Muscle of arm (tissue), 12 donors: ENCODE data around the gene S1PR4. TPM values are rescaled to one million over a fixed set of nuclear protein-coding genes. Genes with fewer than 3 reads are reported as not detected.
"Not testable (repeated sequence)": the region's sequence is repeated elsewhere in the genome, so short reads cannot be mapped to it uniquely, and the experiment has no call there.

Experiments
- DNase-seq: peaks from one replicate; pipeline ENCODE4 v3.0.0-alpha.2; 2013
- polyA plus RNA-seq, 12 donors: library from polyadenylated mRNA; unstranded; fragments of 120-200 nt; gene quantifications; one replicate each; pipeline ENCODE4 v1.2.1, GENCODE V29; 2013; ENCODE audit not compliant: insufficient read length in 12 of 12

Gene S1PR4
- polyA plus RNA-seq, 12 donors, result 0.12 to 1.7 (median 0.29) TPM; not detected in 2

DNA sequence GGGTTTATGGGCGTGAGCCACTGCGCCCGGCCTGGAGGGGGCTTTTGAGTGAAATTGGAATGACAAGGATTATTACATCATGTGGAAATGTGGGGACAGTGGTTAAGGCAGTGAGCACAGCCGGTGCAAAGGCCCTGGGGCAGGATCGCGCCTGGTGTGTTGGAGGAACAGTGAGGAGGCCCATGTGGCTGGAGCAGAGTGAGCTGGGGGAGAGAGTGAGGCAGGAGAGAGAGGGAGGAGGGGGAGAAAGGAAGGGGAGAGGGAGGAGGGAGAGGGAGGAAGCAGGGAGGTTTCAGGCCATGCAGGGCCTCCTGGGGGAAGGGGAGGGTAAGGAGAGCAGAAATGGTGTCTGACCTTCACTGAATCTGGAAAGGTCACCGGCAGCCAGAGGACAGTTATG, 34.6 kb downstream of the S1PR4 start:
- no peak for DNase-seq

DNA sequence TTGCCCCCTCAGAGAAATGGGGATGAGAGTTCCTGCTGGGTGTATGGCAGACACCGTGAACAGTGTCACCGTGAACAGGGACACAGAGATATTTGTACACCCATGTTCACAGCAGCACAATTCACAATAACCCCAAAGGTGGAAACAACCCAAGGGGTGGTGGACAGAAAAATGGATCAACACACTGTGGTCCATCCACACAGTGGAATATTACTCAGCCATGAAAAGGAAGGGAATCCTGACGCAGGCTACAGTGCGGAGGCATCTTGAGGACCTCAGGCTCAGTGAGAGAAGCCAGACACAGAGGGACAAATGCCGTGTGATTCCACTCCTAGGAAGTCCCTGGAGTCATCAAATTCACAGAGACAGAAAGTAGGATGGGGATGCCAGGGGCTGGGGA, 38.3 kb downstream of the S1PR4 start:
- no peak for DNase-seq

DNA sequence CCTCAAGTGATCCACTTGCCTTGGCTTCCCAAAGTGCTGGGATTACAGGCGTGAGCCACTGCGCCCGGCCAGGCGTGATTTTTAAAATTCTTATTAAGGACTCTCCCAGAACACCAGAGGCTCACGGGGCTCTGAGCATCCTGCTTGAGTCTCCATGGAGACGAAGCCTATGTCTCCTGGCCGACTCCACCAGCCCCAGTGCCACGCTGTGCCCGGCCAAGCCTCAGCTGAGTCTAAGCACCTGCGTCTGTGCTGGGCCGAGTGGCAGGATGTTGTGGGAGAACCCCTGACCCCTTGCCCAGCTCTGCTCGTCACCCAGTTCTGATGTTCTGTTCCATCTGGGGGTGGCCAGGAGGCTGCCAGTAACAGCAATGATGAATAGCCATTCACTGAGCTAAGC, 42.0 kb downstream of the S1PR4 start:
- DNase-seq, result no peak

DNA sequence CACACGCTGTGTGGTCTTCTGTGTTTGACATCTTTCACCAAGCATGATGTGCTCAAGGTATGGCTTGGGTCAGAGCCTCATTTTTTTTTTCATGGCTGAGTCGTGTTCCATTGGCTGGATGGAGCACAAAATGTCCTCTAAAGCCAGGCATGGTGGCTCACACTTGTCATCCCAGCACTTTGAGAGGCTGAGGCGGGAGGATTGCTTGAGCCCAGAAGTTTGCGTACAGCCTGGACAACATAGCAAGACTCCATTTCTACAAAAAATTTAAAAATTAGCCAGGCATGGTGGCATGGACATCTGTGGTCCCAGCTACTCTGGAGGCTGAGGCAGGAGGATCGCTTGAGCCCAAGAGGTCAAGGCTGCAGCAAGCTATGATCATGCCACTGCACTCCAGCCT, 43.0 kb downstream of the S1PR4 start:
- DNase-seq, result not testable (repeated sequence)

DNA sequence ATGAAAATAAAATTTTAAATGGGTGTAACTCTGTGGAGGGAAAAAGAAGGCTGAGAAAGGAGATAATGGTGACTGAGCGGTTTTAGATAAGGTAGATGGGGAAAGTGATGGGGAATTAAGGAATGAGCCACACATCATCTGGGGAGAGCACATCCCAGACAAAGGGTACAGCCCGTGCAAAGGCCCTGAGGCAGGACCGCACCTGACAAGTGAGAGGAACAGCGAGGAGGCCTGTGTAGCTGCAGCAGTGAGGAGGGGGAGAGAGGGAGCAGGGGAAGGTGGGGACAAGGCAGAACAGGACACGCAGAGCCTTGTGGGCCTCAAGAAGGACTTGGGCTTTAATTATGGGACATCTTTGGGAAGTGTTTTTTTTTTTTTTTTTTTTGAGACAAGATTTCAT, 44.1 kb downstream of the S1PR4 start:
- no peak for DNase-seq

DNA sequence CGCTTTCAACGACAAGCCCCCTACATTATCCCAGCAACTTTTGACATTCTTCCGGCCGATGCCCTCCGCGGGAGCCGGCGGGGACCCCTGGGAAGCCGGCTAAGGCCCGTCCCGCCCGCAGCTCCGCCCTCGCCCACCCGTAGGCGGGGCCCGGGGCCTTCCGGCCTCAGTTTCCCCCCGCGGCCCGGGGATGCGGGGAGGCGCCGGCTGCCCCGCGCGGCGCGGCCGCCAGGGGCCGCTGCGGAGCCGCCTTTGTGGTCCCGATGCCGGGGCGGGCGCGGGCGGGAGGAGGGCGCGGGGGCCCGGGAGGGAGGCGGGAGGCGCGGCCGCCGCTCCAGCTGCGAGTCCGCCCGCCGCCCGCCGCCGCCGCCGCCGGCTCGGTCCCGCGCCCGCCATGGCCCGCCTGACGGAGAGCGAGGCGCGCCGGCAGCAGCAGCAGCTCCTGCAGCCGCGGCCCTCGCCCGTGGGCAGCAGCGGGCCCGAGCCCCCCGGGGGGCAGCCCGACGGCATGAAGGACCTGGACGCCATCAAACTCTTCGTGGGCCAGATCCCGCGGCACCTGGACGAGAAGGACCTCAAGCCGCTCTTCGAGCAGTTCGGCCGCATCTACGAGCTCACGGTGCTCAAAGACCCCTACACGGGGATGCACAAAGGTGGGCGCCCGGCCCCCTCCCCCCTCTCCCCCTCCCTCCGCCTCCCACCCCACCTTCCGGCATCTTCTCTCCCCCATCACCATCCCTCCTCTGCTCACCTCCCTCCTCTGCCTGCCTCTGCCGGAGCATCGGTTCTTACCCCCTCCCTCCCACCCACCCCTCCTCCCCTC, 46.0 kb downstream of the S1PR4 start, which contains the start of gene CELF5:
Gene CELF5 (plus strand): TSS at position 316 of the 823 bp plus-strand sequence. CDS start 79 bp downstream, at position 395.
- DNase-seq, result peak; percentile 26

DNA sequence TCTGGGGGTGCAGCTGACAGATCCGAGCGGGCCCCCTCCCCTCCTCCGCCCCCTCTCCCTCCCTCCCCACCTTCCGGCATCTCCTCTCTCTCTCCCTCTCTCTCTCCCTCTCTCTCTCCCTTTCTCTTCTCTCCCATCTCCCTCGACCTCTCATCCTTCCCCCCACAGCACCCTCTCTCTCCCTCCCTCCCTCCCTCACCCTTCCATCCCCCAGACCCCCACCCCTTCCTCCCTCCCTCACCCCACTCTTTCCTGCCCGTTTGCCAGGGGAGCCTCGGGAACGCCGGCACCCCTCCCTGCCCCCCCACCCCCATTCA, 46.6 kb downstream of the S1PR4 start:
- no peak for DNase-seq

DNA sequence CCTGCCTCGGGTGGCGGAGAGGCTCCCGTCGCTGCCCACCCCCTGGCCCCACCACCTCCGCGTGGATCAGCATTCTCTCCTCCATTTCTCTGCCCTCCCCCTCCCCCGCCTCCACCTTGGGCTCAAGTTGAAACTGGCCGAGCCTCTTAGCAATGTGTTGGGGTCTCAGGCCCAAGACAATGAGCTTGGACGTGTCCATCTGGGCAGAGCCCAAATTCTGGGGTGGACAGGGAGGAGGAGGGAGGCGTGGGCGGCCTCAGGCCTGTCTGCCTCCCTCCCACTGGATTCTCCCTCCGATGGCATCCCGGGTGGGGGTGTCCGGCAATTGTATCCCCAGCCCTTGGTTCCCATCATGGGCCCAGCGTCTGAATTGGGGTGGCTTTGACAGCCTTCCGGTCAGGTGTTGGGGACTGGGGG, 47.1 kb downstream of the S1PR4 start:
- DNase-seq, result no peak

DNA sequence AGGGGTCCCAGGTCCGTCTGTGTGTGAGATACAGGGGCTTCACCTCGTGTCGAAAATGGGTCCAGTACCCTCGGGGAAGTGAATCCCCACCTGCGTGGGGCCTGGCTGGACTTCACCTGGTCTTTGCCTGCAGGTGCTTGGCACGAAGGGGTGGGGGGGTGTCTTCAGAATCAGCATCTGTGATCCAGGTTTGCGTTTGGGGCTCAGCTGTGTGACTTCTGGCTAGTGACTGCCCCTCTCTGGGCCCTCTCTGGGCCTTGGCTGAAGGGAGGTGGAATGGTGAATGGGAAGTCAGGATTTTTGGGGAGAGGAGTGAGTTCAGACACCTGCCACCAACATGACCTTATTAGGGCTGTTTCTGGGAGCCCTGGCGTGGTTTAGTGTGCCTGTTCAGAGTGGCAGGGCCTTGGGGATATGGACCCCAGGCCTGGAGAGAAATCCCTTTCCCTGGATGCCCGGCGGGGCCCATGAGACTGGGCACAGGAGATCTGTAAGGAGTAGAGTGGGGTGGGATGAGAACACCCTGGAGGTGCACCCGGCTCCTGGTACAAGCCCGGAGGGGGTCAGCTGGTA, 48.6 kb downstream of the S1PR4 start:
- no peak for DNase-seq

DNA sequence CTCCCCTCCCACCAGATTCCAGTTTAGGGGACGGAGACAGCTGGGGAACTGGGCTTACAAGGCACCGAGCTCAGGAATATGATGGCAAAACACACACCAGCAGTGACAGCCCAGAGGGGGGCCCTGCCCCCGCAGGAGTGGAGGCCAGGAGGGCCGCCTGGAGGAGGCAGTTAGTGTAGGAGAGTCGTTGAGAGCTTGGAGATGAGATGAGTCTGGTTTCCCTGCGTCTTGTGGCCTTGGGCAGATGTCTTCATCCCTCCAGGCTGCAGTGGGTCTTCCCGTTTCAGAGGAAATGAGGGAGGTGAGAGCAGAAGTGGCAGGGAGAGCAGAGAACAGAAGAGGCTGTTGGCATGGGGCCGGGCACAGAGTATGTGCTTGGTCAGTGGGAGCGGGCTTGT, 50.8 kb downstream of the S1PR4 start:
- no peak for DNase-seq

Other genes starting within 250 kb of the S1PR4 start
- 1 to 10 TPM in 10 of 12 donors, not detected in 2; 3.8 to 8.9 (median 4.8) TPM for gene ZNF77, start 233.8 kb upstream of the S1PR4 start, polyA plus RNA-seq
- gene TLE6, start 201.2 kb upstream of the S1PR4 start, polyA plus RNA-seq, result under 1 TPM in 10 of 12 donors, not detected in 2; 0.21 to 0.92 (median 0.63) TPM
- 100 to 1,000 TPM in 1 of 12 donors, 10 to 100 TPM in 10, not detected in 1; 20.0 to 107 (median 28.4) TPM for gene TLE2, start 149.5 kb upstream of the S1PR4 start, polyA plus RNA-seq
- 1,000 to 10,000 TPM in 1 of 12 donors, 100 to 1,000 TPM in 11; 470 to 1,024 (median 663) TPM for gene TLE5, start 116.3 kb upstream of the S1PR4 start, polyA plus RNA-seq
- 100 to 1,000 TPM in 1 of 12 donors, 10 to 100 TPM in 11; 40.7 to 169 (median 59.3) TPM for gene GNA11, start 84.4 kb upstream of the S1PR4 start, polyA plus RNA-seq
- gene GNA15, start 42.7 kb upstream of the S1PR4 start, polyA plus RNA-seq, result 1 to 10 TPM in 9 of 12 donors, under 1 TPM in 1, not detected in 2; 0.93 to 8.7 (median 1.5) TPM
- 10 to 100 TPM in 11 of 12 donors, not detected in 1; 17.7 to 44.3 (median 24.3) TPM for gene NCLN, start 7.2 kb downstream of the S1PR4 start, polyA plus RNA-seq
- gene CELF5, start 45.9 kb downstream of the S1PR4 start, polyA plus RNA-seq, result 1 to 10 TPM in 1 of 12 donors, under 1 TPM in 10, not detected in 1; 0.04 to 8.5 (median 0.35) TPM
- gene NFIC, start 187.8 kb downstream of the S1PR4 start, polyA plus RNA-seq, result 100 to 1,000 TPM in 1 of 12 donors, 10 to 100 TPM in 11; 30.9 to 375 (median 38.9) TPM